ENCODE measurements around the gene EXOC1L.

EXOC1L gene

GRCh38 chr4:55866973-55867574 lies 47.5 kb downstream of the EXOC1L start:
- ChIA-PET POLR2A (interaction anchor here (3.4 kb wide), 1 partner anchor 13 kb away, joined by 11 read pairs; the partner anchor contains the start of gene EXOC1), CTCF (interaction anchor here (1.2 kb wide), 1 partner anchor 82 kb away, joined by 11 read pairs; the partner anchor contains the start of gene CEP135)
- peak; percentile 47 for DNase-seq (ENCODE audit: extremely low spot score)
- TF ChIP-seq BHLHE40 (IDR thresholded peaks at IDR 0.05; ENCODE audit: borderline replicate concordance), result no peak
- 0 out of 2 replicates have a peak, but pooled peaks have one; percentile 35 for TF ChIP-seq PKNOX1 (IDR thresholded peaks at IDR 0.05)

GRCh38 chr4:55868581-55869090 lies 49.0 kb downstream of the EXOC1L start:
- TF ChIP-seq NFRKB (IDR thresholded peaks at IDR 0.05) (no peak), FOXA1 (IDR thresholded peaks at IDR 0.05) (no peak)
- POLR2A ChIA-PET, result no interaction called here
- CTCF ChIA-PET, result no interaction called here
- DNase-seq (ENCODE audit: extremely low spot score), result no peak

GRCh38 chr4:55871299-55871800 lies 51.8 kb downstream of the EXOC1L start:
- TF ChIP-seq HDGF (IDR thresholded peaks at IDR 0.05; ENCODE audit: borderline replicate concordance) (no peak), CTBP1 (IDR thresholded peaks at IDR 0.05; ENCODE audit: borderline replicate concordance) (no peak), SP1 (IDR thresholded peaks at IDR 0.05) (no peak), FOXA1 (IDR thresholded peaks at IDR 0.05) (no peak)
- CTCF ChIA-PET, result no interaction called here
- POLR2A ChIA-PET, result no interaction called here
- no peak for DNase-seq (ENCODE audit: extremely low spot score)

- TF ChIP-seq TARDBP (IDR thresholded peaks at IDR 0.05) (no peak), CTBP1 (IDR thresholded peaks at IDR 0.05; ENCODE audit: borderline replicate concordance) (no peak), ELF4 (IDR thresholded peaks at IDR 0.05) (no peak), ARNT (IDR thresholded peaks at IDR 0.05) (no peak), NFRKB (IDR thresholded peaks at IDR 0.05) (no peak), FOXA1 (IDR thresholded peaks at IDR 0.05) (no peak), SP1 (IDR thresholded peaks at IDR 0.05) (no peak), LEF1 (IDR thresholded peaks at IDR 0.05; ENCODE audit: borderline replicate concordance) (no peak), FOXK2 (IDR thresholded peaks at IDR 0.05) (no peak), L3MBTL2 (conservative IDR thresholded peaks at IDR 0.05) (no peak), ZNF384 (IDR thresholded peaks at IDR 0.05) (no peak), BHLHE40 (IDR thresholded peaks at IDR 0.05; ENCODE audit: borderline replicate concordance) (no peak), HDGF (IDR thresholded peaks at IDR 0.05; ENCODE audit: borderline replicate concordance) (no peak), FOXM1 (IDR thresholded peaks at IDR 0.05; ENCODE audit: borderline replicate concordance) (no peak), SUZ12 (IDR thresholded peaks at IDR 0.05) (no peak), PKNOX1 (IDR thresholded peaks at IDR 0.05) (no peak)
- ChIA-PET CTCF (no interaction called here), POLR2A (no interaction called here)
- no peak for DNase-seq (ENCODE audit: extremely low spot score)
These were observed 55.2 kb downstream of the EXOC1L start for GRCh38 chr4:55874831-55875230.

- DNase-seq (ENCODE audit: extremely low spot score), result no peak
- TF ChIP-seq TARDBP (IDR thresholded peaks at IDR 0.05), result no peak
- TF ChIP-seq PKNOX1 (IDR thresholded peaks at IDR 0.05), result no peak
- TF ChIP-seq SUZ12 (IDR thresholded peaks at IDR 0.05), result no peak
- TF ChIP-seq FOXK2 (IDR thresholded peaks at IDR 0.05), result no peak
- no peak for TF ChIP-seq LEF1 (IDR thresholded peaks at IDR 0.05; ENCODE audit: borderline replicate concordance)
- no peak for TF ChIP-seq SP1 (IDR thresholded peaks at IDR 0.05)
- no peak for TF ChIP-seq ELF4 (IDR thresholded peaks at IDR 0.05)
- TF ChIP-seq FOXM1 (IDR thresholded peaks at IDR 0.05; ENCODE audit: borderline replicate concordance), result no peak
- no peak for TF ChIP-seq FOXA1 (IDR thresholded peaks at IDR 0.05)
- ChIA-PET CTCF (interaction anchor here (1.0 kb wide), 1 partner anchor 10 kb away, joined by 3 read pairs; no protein-coding TSS in a partner anchor), POLR2A (no interaction called here)
These were observed 56.8 kb downstream of the EXOC1L start for GRCh38 chr4:55876387-55876786.

GRCh38 chr4:55879224-55879623 lies 59.6 kb downstream of the EXOC1L start:
- DNase-seq (ENCODE audit: extremely low spot score), result no peak
- ChIA-PET CTCF (no interaction called here), POLR2A (interaction anchor here (0.5 kb wide), 1 partner anchor 293 kb away, joined by 3 read pairs; no protein-coding TSS in a partner anchor)
- TF ChIP-seq SP1 (IDR thresholded peaks at IDR 0.05) (no peak), PKNOX1 (IDR thresholded peaks at IDR 0.05) (no peak), NFRKB (IDR thresholded peaks at IDR 0.05) (no peak), FOXM1 (IDR thresholded peaks at IDR 0.05; ENCODE audit: borderline replicate concordance) (no peak), FOXA1 (IDR thresholded peaks at IDR 0.05) (no peak), TARDBP (IDR thresholded peaks at IDR 0.05) (no peak), LEF1 (IDR thresholded peaks at IDR 0.05; ENCODE audit: borderline replicate concordance) (no peak), ARNT (IDR thresholded peaks at IDR 0.05) (no peak), ZNF384 (IDR thresholded peaks at IDR 0.05) (no peak), ELF4 (IDR thresholded peaks at IDR 0.05) (no peak), HDGF (IDR thresholded peaks at IDR 0.05; ENCODE audit: borderline replicate concordance) (no peak), BHLHE40 (IDR thresholded peaks at IDR 0.05; ENCODE audit: borderline replicate concordance) (no peak), L3MBTL2 (conservative IDR thresholded peaks at IDR 0.05) (no peak)

Data from HEK293T (cell line).